HG03159 (cell line): Measurements from ENCODE around the gene MORF4L1.
"Not testable (repeated sequence)": the region's sequence is repeated elsewhere in the genome, so short reads cannot be mapped to it uniquely, and the experiment has no call there.

Source experiments
- ATAC-seq: cut with Tn5 transposase; IDR thresholded peaks from one replicate; pipeline ENCODE4 v1.9.1; 2021; ENCODE audit warnings: mild to moderate bottlenecking, moderate library complexity; ENCODE audit not compliant: unreplicated experiment

The MORF4L1 gene

GRCh38 chr15:78855746-78856145 is 16.9 kb upstream of the MORF4L1 start:
- ATAC-seq = no peak

- peak; percentile 83 for ATAC-seq
Measured at GRCh38 chr15:78859971-78860719, 12.5 kb upstream of the MORF4L1 start.

GRCh38 chr15:78865585-78865984 is 7.1 kb upstream of the MORF4L1 start:
- not testable (repeated sequence) for ATAC-seq

GRCh38 chr15:78866031-78866430 is 6.7 kb upstream of the MORF4L1 start:
- not testable (repeated sequence) for ATAC-seq

- no peak for ATAC-seq
Measured at GRCh38 chr15:78866803-78867202, 5.9 kb upstream of the MORF4L1 start.

GRCh38 chr15:78868366-78868765 is 4.3 kb upstream of the MORF4L1 start:
- ATAC-seq = no peak

- ATAC-seq = not testable (repeated sequence)
Measured at GRCh38 chr15:78871483-78872127, 1.1 kb upstream of the MORF4L1 start.

- peak; percentile 66 for ATAC-seq
Measured at GRCh38 chr15:78872972-78873792, 492 bp downstream of the MORF4L1 start.

GRCh38 chr15:78873793-78874765 is 1.4 kb downstream of the MORF4L1 start:
- ATAC-seq = no peak

GRCh38 chr15:78875107-78875914 is 2.6 kb downstream of the MORF4L1 start:
- ATAC-seq = no peak

GRCh38 chr15:78876954-78877353 is 4.3 kb downstream of the MORF4L1 start:
- ATAC-seq = not testable (repeated sequence)

- no peak for ATAC-seq
Measured at GRCh38 chr15:78878356-78878755, 5.7 kb downstream of the MORF4L1 start.

GRCh38 chr15:78879517-78880241 is 7.0 kb downstream of the MORF4L1 start:
- ATAC-seq = no peak

GRCh38 chr15:78880242-78880533 is 7.5 kb downstream of the MORF4L1 start:
- ATAC-seq = no peak

GRCh38 chr15:78880813-78881212 is 8.1 kb downstream of the MORF4L1 start:
- no peak for ATAC-seq

- ATAC-seq = no peak
Measured at GRCh38 chr15:78881681-78882080, 9.0 kb downstream of the MORF4L1 start.

GRCh38 chr15:78889000-78889399 is 16.3 kb downstream of the MORF4L1 start:
- no peak for ATAC-seq

- no peak for ATAC-seq
Measured at GRCh38 chr15:78893538-78893937, 20.8 kb downstream of the MORF4L1 start.

GRCh38 chr15:78895471-78895870 is 22.8 kb downstream of the MORF4L1 start:
- ATAC-seq = no peak
